SU-DHL-6 (cell line): ENCODE results near the gene PDE4D.
"Not testable (repeated sequence)": the region's sequence is repeated elsewhere in the genome, so short reads cannot be mapped to it uniquely, and the experiment has no call there.

Experiments used
- H2AFZ ChIP-seq: fragments of 200-600 bp; sonication (generic); 2 replicates; pipeline ENCODE4 v1.6.1; 2014; ENCODE audit warnings: low read depth, mild to moderate bottlenecking, moderate library complexity, mixed read lengths, antibody characterized with exemption, low read length; ENCODE audit not compliant: severe bottlenecking
- H3F3A ChIP-seq: fragments of 200-600 bp; shearing (Covaris generic); 2 replicates; pipeline ENCODE4 v1.6.0; 2016; ENCODE audit warnings: antibody characterized with exemption, mild to moderate bottlenecking; ENCODE audit not compliant: insufficient read depth
- H3K27ac ChIP-seq: fragments of 200-600 bp; sonication (generic); 2 replicates; pipeline ENCODE4 v1.5.1; 2016; ENCODE audit warnings: low read depth, mild to moderate bottlenecking, low read length, moderate library complexity, mixed read lengths
- H3K27me3 ChIP-seq: fragments of 200-600 bp; sonication (generic), shearing (Covaris generic); 2 replicates; pipeline ENCODE4 v1.6.0; 2014; ENCODE audit warnings: mild to moderate bottlenecking, low read length
- H3K36me3 ChIP-seq: fragments of 200-600 bp; sonication (generic); 2 replicates; pipeline ENCODE4 v1.6.1; 2014; ENCODE audit warnings: mild to moderate bottlenecking, low read length, mixed read lengths
- H3K4me2 ChIP-seq: fragments of 300-600, 200-600 bp; shearing (Covaris generic), sonication (generic); 2 replicates; pipeline ENCODE4 v1.6.0; 2014; ENCODE audit warnings: low read length, low read depth, mild to moderate bottlenecking; ENCODE audit not compliant: poor library complexity, severe bottlenecking
- H3K4me3 ChIP-seq: fragments of 200-600 bp; sonication (generic); 2 replicates; pipeline ENCODE4 v1.5.1; 2014; ENCODE audit warnings: antibody characterized with exemption, low read length, mild to moderate bottlenecking, mixed read lengths; ENCODE audit not compliant: insufficient read depth, poor library complexity, severe bottlenecking
- H3K79me2 ChIP-seq: fragments of 200-600 bp; sonication (generic); 2 replicates; pipeline ENCODE4 v1.6.1; 2014; ENCODE audit warnings: mild to moderate bottlenecking, low read length, moderate library complexity; ENCODE audit not compliant: insufficient read depth
- H3K9ac ChIP-seq: fragments of 200-600 bp; sonication (generic); 2 replicates; pipeline ENCODE4 v1.7.0; 2014; ENCODE audit warnings: mild to moderate bottlenecking, low read length
- H3K9me2 ChIP-seq: fragments of 200-600 bp; sonication (generic); replicated peaks from 2 replicates; pipeline ENCODE4 v1.6.1; 2014; ENCODE audit warnings: low read length; ENCODE audit not compliant: insufficient read depth
- H3K9me3 ChIP-seq: fragments of 200-600 bp; sonication (generic); 2 replicates; pipeline ENCODE4 v1.6.1; 2014; ENCODE audit warnings: low read length, mixed read lengths; ENCODE audit not compliant: insufficient read depth
- H4K20me1 ChIP-seq: fragments of 200-600 bp; sonication (generic); 2 replicates; pipeline ENCODE4 v1.6.1; 2014; ENCODE audit warnings: low read depth, mild to moderate bottlenecking, antibody characterized with exemption, low read length, moderate library complexity, mixed read lengths
- EZH2phosphoT487 ChIP-seq: fragments of 200-600 bp; sonication (generic), shearing (Covaris generic); conservative IDR thresholded peaks from 2 replicates; pipeline ENCODE4 v1.6.1; 2018; ENCODE audit warnings: mild to moderate bottlenecking, antibody characterized with exemption, low read length, moderate library complexity, mixed read lengths
- TF ChIP-seq, protein P1 (sequence below): fragments of 200-600 bp; sonication (generic); IDR thresholded peaks from one replicate; pipeline ENCODE4 v1.5.1; 2017; ENCODE audit warnings: antibody characterized with exemption, mild to moderate bottlenecking, low read length, moderate library complexity; ENCODE audit not compliant: insufficient read depth, poor library complexity, severe bottlenecking

Gene PDE4D

GRCh38 chr5:59749782-59750520 lies 143.6 kb downstream of the PDE4D start:
- Histone ChIP-seq H3K4me2 (no peak overlapping the region), H3K4me3 (no peak overlapping the region), H3F3A (no peaks in the 10 kb centered on the region), H3K9me3 (no peaks in the 10 kb centered on the region), H3K79me2 (no peaks in the 10 kb centered on the region), H4K20me1 (no peaks in the 10 kb centered on the region), H3K36me3 (no peaks in the 10 kb centered on the region), H3K9ac (no peak overlapping the region), H3K9me2 (no peaks in the 10 kb centered on the region), H3K27ac (no peak overlapping the region), H3K27me3 (no peaks in the 10 kb centered on the region), H2AFZ (no peak overlapping the region)
- TF ChIP-seq EZH2phosphoT487: no peak
- TF ChIP-seq, protein P1, sequence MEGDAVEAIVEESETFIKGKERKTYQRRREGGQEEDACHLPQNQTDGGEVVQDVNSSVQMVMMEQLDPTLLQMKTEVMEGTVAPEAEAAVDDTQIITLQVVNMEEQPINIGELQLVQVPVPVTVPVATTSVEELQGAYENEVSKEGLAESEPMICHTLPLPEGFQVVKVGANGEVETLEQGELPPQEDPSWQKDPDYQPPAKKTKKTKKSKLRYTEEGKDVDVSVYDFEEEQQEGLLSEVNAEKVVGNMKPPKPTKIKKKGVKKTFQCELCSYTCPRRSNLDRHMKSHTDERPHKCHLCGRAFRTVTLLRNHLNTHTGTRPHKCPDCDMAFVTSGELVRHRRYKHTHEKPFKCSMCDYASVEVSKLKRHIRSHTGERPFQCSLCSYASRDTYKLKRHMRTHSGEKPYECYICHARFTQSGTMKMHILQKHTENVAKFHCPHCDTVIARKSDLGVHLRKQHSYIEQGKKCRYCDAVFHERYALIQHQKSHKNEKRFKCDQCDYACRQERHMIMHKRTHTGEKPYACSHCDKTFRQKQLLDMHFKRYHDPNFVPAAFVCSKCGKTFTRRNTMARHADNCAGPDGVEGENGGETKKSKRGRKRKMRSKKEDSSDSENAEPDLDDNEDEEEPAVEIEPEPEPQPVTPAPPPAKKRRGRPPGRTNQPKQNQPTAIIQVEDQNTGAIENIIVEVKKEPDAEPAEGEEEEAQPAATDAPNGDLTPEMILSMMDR: no peak

GRCh38 chr5:59748036-59748663 lies 145.4 kb downstream of the PDE4D start:
- H3F3A ChIP-seq, H3K9ac ChIP-seq, H3K36me3 ChIP-seq, H3K4me3 ChIP-seq, H3K4me2 ChIP-seq, H3K27ac ChIP-seq, H3K79me2 ChIP-seq, H4K20me1 ChIP-seq, H3K27me3 ChIP-seq, H3K9me3 ChIP-seq, H2AFZ ChIP-seq, H3K9me2 ChIP-seq: not testable (repeated sequence)

DNA sequence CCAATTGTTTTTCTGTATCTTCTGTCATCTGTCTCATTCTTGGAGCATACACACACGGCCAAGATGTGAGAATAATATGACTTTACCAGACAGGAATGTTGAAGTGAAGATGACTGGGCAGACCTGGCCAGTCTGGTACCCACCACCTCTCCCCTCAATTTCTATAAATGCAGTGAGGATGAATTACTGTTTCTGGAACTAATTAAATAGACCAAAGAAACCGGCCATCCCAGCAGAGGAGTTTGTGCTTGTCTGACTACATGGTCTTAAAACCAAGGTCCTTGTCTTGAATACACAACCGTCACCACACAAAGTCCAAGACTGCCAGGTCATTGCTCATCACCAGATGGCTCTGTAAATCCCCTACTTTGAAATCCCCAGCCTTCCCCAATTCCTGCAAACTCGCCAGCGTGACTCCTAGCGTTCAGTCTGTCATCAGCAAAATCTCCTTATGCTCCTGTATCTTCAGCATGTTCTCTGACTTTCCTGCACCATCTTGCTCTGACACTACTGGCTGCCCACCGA lies 147.2 kb downstream of the PDE4D start:
- Histone ChIP-seq H3K9me2 (no peaks in the 10 kb centered on the region), H3F3A (no peaks in the 10 kb centered on the region), H3K9ac (no peak overlapping the region), H2AFZ (no peak overlapping the region), H3K4me2 (no peak overlapping the region), H3K79me2 (no peaks in the 10 kb centered on the region), H3K9me3 (no peaks in the 10 kb centered on the region), H4K20me1 (no peaks in the 10 kb centered on the region), H3K27ac (no peak overlapping the region), H3K27me3 (no peaks in the 10 kb centered on the region), H3K4me3 (no peak overlapping the region), H3K36me3 (no peaks in the 10 kb centered on the region)
- TF ChIP-seq, protein P1: no peak

DNA sequence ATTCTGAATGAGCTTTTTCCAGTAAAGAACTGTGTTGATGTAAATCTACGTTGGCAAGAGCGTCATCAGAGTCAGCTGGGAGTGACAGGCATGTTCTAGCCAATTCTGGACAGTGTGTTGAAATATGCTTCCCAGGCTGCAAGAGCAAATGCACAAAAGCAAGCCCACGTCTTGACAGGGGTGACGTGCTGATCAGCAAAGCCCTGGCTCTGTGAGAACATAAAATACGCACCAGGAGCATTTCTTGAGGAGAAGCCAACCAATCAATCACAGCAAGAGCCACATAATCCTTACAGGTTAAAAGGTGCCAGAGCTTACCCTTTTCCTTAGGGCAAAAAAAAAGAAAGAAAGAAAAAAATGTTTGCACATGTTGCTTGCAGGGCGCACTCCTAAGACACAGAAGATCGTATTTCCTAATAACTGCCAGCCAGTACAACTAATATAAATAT lies 148.1 kb downstream of the PDE4D start:
- Histone ChIP-seq H3K27me3 (no peaks in the 10 kb centered on the region), H3K9ac (no peak overlapping the region), H3K36me3 (no peaks in the 10 kb centered on the region), H3K9me3 (no peaks in the 10 kb centered on the region), H3K4me3 (no peak overlapping the region), H3K79me2 (no peaks in the 10 kb centered on the region), H3F3A (no peaks in the 10 kb centered on the region), H3K4me2 (no peak overlapping the region), H4K20me1 (no peaks in the 10 kb centered on the region), H3K9me2 (no peaks in the 10 kb centered on the region), H2AFZ (no peak overlapping the region), H3K27ac (no peak overlapping the region)
- TF ChIP-seq, protein P1: no peak
